Small intestine (tissue), 7 donors: ENCODE results near the gene RNU6-1. TPM values are rescaled to one million over a fixed set of nuclear protein-coding genes. Genes with fewer than 3 reads are reported as not detected.

Experiments used
- DNase-seq, 2 donors: peaks; one replicate each; pipeline versions ENCODE4 v3.0.0 to v3.0.0-alpha.2; 2013
- FAIRE-seq: peaks from 2 replicates; lab custom pipeline; 2012; peaks lifted over from hg19 to GRCh38; lab: Jason Lieb, UNC
- H3K27ac ChIP-seq, 3 donors: one replicate each; pipeline ENCODE4 v1.5.1; 2013; ENCODE audit warnings: low read length in 2 of 3, mild to moderate bottlenecking in 2 of 3, control low read depth in 1 of 3, inconsistent platforms in 1 of 3, low read depth in 1 of 3, moderate library complexity in 1 of 3
- H3K27me3 ChIP-seq, 3 donors: one replicate each; pipeline ENCODE4 v1.6.1; 2013; ENCODE audit warnings: low read length in 3 of 3, inconsistent platforms in 1 of 3; ENCODE audit not compliant: control insufficient read depth in 3 of 3, insufficient read depth in 3 of 3
- H3K36me3 ChIP-seq, 3 donors: one replicate each; pipeline ENCODE4 v1.6.1; 2013; ENCODE audit warnings: low read length in 3 of 3, inconsistent platforms in 1 of 3, low read depth in 1 of 3, mild to moderate bottlenecking in 1 of 3, moderate library complexity in 1 of 3; ENCODE audit not compliant: control insufficient read depth in 3 of 3, insufficient read depth in 2 of 3
- H3K4me1 ChIP-seq, 3 donors: one replicate each; pipeline ENCODE4 v1.6.1; 2013; ENCODE audit warnings: low read length in 2 of 3, inconsistent platforms in 1 of 3, low read depth in 1 of 3, mild to moderate bottlenecking in 1 of 3, moderate library complexity in 1 of 3; ENCODE audit not compliant: control insufficient read depth in 3 of 3, insufficient read depth in 2 of 3
- H3K4me3 ChIP-seq, 3 donors: one replicate each; pipeline ENCODE4 v1.5.1; 2013; ENCODE audit warnings: low read length in 3 of 3, control low read depth in 1 of 3, inconsistent platforms in 1 of 3, low read depth in 1 of 3, mild to moderate bottlenecking in 1 of 3, moderate library complexity in 1 of 3
- H3K9me3 ChIP-seq, 2 donors: one replicate each; pipeline ENCODE4 v1.6.1; 2013; ENCODE audit warnings: low read depth in 1 of 2, low read length in 1 of 2; ENCODE audit not compliant: control insufficient read depth in 2 of 2, insufficient read depth in 1 of 2
- WGBS, 3 donors: extraction: QIAGEN DNeasy Blood & Tissue Kit; methylation state at CpG; one replicate each; pipeline ENCODE4 v1.1.7; 2013; 5-methylcytosine and 5-hydroxymethylcytosine counted together
- polyA plus RNA-seq, 4 donors: library from polyadenylated mRNA; stranded (reverse) in 3 of 4; unstranded in 1 of 4; fragments of 200-250 nt in 3 of 4; fragments of 120-200 nt in 1 of 4; gene quantifications; one replicate each; pipeline versions ENCODE4 v1.2.1 to v1.2.3, GENCODE V29; 2013
- donor health status: healthy with polysubstance abuse.
- donor health status: control.
- donor health status: control.
- donor health status: Bipolar disorder and iron deficiency.
- donor health status: healthy.

RNU6-1 gene
- polyA plus RNA-seq, 4 donors: not detected

DNA sequence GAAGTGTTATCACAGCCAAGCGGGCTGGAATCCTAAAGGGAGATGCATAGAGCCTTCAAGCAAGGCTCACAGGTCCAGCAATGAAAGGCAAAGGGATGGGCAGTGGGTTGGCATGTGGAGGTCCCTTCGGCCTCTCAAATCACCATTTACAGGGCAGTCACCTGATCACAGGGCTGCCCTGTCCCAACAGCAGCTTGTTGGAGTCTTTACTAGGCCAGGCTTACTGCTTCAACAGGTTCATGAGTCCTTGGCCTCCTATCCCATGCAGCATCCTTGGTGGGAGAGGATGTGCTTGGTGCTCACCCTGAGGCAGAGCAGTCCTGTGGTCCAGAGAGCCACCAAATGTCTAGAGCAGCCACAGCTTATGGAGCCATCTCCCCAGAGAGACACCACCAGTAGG is 38.7 kb downstream of the RNU6-1 start:
- peaks cover 0 to 15% (median 0%) of the 10 kb centered on the region in 3 donors for H3K36me3 ChIP-seq
- FAIRE-seq (no peak), DNase-seq (no peak)
- no peak overlapping the region for H3K4me3 ChIP-seq
- no peak overlapping the region for H3K27ac ChIP-seq
- no peaks in the 10 kb centered on the region for H3K9me3 ChIP-seq
- H3K4me1 ChIP-seq: peaks cover 0 to 4% (median 0%) of the 10 kb centered on the region in 3 donors
- 89 to 99% (median 96%) methylated on average over 2 of the region's 2 CpGs for WGBS, 3 donors
- no peaks in the 10 kb centered on the region for H3K27me3 ChIP-seq

DNA sequence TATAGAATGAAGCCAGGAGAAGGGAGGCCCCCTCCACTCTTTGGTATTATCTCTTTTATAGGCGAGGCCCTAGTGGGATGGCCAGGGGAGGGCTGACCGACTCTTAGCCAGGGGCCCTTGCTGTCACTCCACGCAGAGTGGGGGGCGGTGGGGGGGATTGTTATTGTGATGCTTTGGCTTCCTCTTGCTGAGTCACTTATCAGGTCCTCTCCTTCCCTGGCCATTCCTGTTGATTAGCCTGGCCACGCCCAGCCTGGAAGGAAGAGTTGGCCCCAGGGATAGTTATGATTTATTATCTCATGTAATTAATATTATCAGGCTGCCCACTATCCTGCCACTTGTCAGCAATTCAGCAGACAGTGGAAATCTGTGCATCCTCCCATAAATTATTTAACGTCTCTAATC is 40.0 kb downstream of the RNU6-1 start:
- H3K27ac ChIP-seq: no peak overlapping the region
- peaks cover 0 to 4% (median 0%) of the 10 kb centered on the region in 3 donors for H3K4me1 ChIP-seq
- WGBS, 3 donors: 70 to 75% (median 71%) methylated on average over 6 of the region's 6 CpGs
- H3K9me3 ChIP-seq: peaks cover 0 to 2% of the 10 kb centered on the region in 2 donors
- H3K36me3 ChIP-seq: peaks cover 0 to 11% (median 0%) of the 10 kb centered on the region in 3 donors
- no peak overlapping the region for H3K4me3 ChIP-seq
- FAIRE-seq (no peak), DNase-seq (peak in 1 of 2 donors; percentile 11)
- no peaks in the 10 kb centered on the region for H3K27me3 ChIP-seq

GRCh38 chr15:67796196-67797127 is 43.4 kb downstream of the RNU6-1 start:
- H3K4me3 ChIP-seq: no peak overlapping the region

DNA sequence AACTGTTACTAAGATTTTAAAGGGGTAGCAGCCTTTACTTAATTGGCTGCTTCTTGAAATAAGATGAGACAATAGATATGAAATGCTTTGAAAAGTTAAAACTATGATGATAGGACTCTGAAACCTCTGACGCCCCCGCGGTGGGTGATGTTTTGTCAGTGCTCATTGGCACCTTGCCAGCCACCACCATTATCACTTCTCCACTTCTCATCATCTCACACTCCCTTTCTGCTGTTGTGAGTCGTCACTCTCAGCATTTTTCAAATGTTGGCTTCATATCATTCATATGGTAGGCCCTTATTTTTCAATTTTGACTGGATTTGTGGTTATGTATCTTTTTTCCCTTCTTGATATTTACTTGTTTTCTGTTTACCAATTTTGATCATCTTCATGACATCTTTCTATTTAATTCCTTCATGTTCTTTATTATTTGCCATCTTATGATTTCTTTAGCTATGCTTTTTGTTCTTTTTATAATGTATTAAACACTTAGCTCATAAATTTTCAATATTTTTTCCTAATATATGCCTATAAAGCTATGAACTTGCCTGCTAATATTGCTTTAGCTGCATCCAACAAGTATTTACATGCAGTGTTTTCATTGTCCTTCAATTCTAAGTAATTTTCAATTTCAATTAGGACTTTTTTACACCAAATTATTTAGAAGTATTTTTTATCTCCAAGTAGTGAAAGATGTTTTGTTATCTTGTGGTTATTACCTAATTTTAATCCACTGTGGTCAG is 44.8 kb downstream of the RNU6-1 start:
- Histone ChIP-seq H3K36me3 (peaks cover 0 to 7% (median 4%) of the 10 kb centered on the region in 3 donors), H3K9me3 (peaks cover 0 to 3% of the 10 kb centered on the region in 2 donors), H3K27ac (no peak overlapping the region), H3K4me1 (peaks cover 0 to 4% (median 0%) of the 10 kb centered on the region in 3 donors), H3K27me3 (no peaks in the 10 kb centered on the region), H3K4me3 (no peak overlapping the region)
- FAIRE-seq: no peak
- DNase-seq: no peak
- 88 to 98% (median 98%) methylated on average over 4 of the region's 4 CpGs for WGBS, 3 donors

More at GRCh38 chr15:67796196-67797127, 43.4 kb downstream of the RNU6-1 start:
- no peak for DNase-seq
- Histone ChIP-seq H3K36me3 (peaks cover 0 to 5% (median 2%) of the 10 kb centered on the region in 3 donors), H3K4me1 (peaks cover 0 to 4% (median 0%) of the 10 kb centered on the region in 3 donors), H3K9me3 (peaks cover 0 to 3% of the 10 kb centered on the region in 2 donors), H3K27me3 (no peaks in the 10 kb centered on the region), H3K27ac (no peak overlapping the region)
- no peak for FAIRE-seq
- 75 to 89% (median 86%) methylated on average over 4 of the region's 4 CpGs for WGBS, 3 donors

DNA sequence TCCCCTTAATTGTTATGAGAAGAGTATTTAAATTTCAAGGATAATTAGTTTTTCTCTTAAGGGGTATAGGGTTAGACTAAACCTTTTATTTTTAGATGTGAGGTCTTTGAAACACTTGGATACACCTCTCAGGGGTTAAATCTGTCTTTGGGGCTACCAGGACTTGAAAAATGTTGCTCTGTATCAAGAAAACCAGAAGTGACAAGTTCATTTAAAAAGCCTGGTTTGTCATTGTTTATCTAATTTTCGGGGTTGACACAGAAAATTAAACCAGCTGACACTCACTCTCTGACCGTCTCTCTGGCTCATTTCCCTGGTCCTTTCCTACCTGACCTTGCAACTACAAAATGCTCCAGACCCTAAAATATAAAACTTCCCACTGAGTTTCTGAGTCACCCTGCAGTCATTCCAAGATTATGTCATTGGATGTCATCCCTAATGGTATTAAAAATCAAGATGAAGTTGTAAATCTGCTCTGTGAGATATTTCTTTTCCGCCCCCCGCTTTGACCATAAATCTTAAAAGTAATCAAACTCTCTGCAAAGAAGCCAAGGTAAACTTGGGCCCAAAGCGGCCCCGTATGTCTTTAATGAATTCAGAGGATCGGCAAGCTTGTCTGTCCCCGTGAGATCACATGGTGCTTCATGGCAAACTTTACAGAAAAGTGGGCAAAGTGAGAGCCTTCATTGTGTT is 47.4 kb downstream of the RNU6-1 start:
- Histone ChIP-seq H3K36me3 (peaks cover 0 to 4% (median 2%) of the 10 kb centered on the region in 3 donors), H3K9me3 (peaks cover 0 to 3% of the 10 kb centered on the region in 2 donors), H3K4me3 (no peak overlapping the region), H3K27me3 (no peaks in the 10 kb centered on the region), H3K27ac (no peak overlapping the region), H3K4me1 (no peaks in the 10 kb centered on the region)
- FAIRE-seq (no peak), DNase-seq (no peak)
- 84 to 92% (median 85%) methylated on average over 8 of the region's 8 CpGs for WGBS, 3 donors

DNA sequence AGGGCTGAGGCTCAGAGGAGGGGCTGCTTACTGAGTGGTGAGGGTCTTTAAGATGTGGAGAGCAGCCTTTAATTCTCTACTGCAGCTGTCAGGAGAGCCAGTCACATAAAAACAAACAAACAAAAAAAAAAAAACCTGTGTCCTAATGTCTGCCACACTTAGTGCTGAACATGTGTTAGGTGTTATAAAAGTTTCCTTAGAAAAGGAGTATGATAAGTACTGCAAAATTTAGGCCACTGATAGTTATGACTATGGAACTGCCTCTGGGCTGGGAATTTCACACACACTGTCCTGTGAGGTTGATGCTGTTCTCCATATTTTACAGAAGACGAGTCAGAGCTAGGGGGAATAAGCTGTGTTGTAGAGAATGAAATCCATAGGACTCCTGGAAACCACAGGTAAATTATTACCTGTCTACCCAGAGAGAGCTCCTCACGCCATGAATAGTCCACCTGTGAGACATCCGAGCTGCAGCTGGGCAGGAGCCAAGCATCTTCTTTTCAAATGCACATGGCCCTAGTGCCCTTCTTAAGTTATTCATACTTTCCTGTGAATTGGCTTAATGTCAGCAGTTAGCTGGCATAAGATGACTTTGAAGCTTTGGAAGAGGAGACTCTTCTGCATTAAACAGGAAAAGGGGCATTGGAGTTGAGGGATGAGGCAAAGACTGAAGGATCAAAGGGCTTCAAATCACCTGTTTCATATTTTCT is 49.1 kb downstream of the RNU6-1 start:
- DNase-seq: no peak
- H3K9me3 ChIP-seq: peaks cover 0 to 3% of the 10 kb centered on the region in 2 donors
- no peak for FAIRE-seq
- no peak overlapping the region for H3K4me3 ChIP-seq
- H3K36me3 ChIP-seq: peaks cover 0 to 4% (median 2%) of the 10 kb centered on the region in 3 donors
- no peak overlapping the region for H3K27ac ChIP-seq
- H3K4me1 ChIP-seq: no peaks in the 10 kb centered on the region
- whole genome bisulfite sequencing, 3 donors: 94 to 97% (median 95%) methylated on average over 3 of the region's 3 CpGs
- H3K27me3 ChIP-seq: no peaks in the 10 kb centered on the region
